Kasumi-1 (cell line): Measurements from ENCODE around the gene PLPP1.

Experiments used
- DNase-seq, 2 experiments: peaks; one replicate each; lab custom pipeline; 2025; lab: John Stamatoyannopoulos, UW

PLPP1 gene

GRCh38 chr5:55534436-55535198 lies at the start of gene PLPP1:
PLPP1 (minus strand) TSS chr5:55534964; CDS start chr5:55534629, 335 bp downstream.
- DNase-seq, result peak; percentile 46 to 60

- no peak for DNase-seq
These were observed 48.8 kb upstream of the PLPP1 start for GRCh38 chr5:55583578-55583977.

GRCh38 chr5:55582256-55582655 lies 47.5 kb upstream of the PLPP1 start:
- no peak for DNase-seq

GRCh38 chr5:55580042-55580441 lies 45.3 kb upstream of the PLPP1 start:
- no peak for DNase-seq

GRCh38 chr5:55578771-55579170 lies 44.0 kb upstream of the PLPP1 start:
- DNase-seq, result no peak

- no peak for DNase-seq
These were observed 42.7 kb upstream of the PLPP1 start for GRCh38 chr5:55577353-55578060.

- DNase-seq, result no peak
These were observed 41.9 kb upstream of the PLPP1 start for GRCh38 chr5:55576661-55577060.

- DNase-seq, result peak; percentile 11 to 24
These were observed 41.2 kb upstream of the PLPP1 start for GRCh38 chr5:55575815-55576583.

- DNase-seq, result no peak
These were observed 37.8 kb upstream of the PLPP1 start for GRCh38 chr5:55572600-55572999.

- DNase-seq, result no peak
These were observed 37.3 kb upstream of the PLPP1 start for GRCh38 chr5:55572020-55572419.

- no peak for DNase-seq
These were observed 35.8 kb upstream of the PLPP1 start for GRCh38 chr5:55570570-55570969.

GRCh38 chr5:55570026-55570425 lies 35.3 kb upstream of the PLPP1 start:
- no peak for DNase-seq

- DNase-seq, result no peak
These were observed 34.7 kb upstream of the PLPP1 start for GRCh38 chr5:55569513-55569865.

GRCh38 chr5:55568654-55569512 lies 34.1 kb upstream of the PLPP1 start:
- DNase-seq, result no peak

GRCh38 chr5:55564721-55565120 lies 30.0 kb upstream of the PLPP1 start:
- no peak for DNase-seq

- no peak for DNase-seq
These were observed 23.7 kb upstream of the PLPP1 start for GRCh38 chr5:55558484-55558883.

GRCh38 chr5:55557123-55557522 lies 22.4 kb upstream of the PLPP1 start:
- no peak for DNase-seq

- DNase-seq, result no peak
These were observed 19.9 kb upstream of the PLPP1 start for GRCh38 chr5:55554585-55555202.

- no peak for DNase-seq
These were observed 17.1 kb upstream of the PLPP1 start for GRCh38 chr5:55551904-55552303.

GRCh38 chr5:55551358-55551757 lies 16.6 kb upstream of the PLPP1 start:
- DNase-seq, result no peak

- DNase-seq, result no peak
These were observed 13.0 kb upstream of the PLPP1 start for GRCh38 chr5:55547781-55548180.
